Glomerular endothelial cell (primary cell): Measurements from ENCODE around the gene UBE2E1. TPM values are rescaled to one million over a fixed set of nuclear protein-coding genes. Genes with fewer than 3 reads are reported as not detected.

Source experiments
- DNase-seq: peaks from one replicate; pipeline ENCODE4 v3.0.0-alpha.2; 2011; ENCODE audit warnings: low read depth, low spot score; ENCODE audit errors: extremely low read depth
- total RNA-seq: library from RNA; depleted of rRNA; stranded (reverse); fragments of >200 nt; gene quantifications from 2 replicates; pipeline ENCODE4 v1.2.3, GENCODE V29; 2015

UBE2E1 gene
- total RNA-seq, 1 donor from 2014 or later: 98.8 TPM

- DNase-seq: no peak
These were observed 12.1 kb upstream of the UBE2E1 start for GRCh38 chr3:23793528-23794134.

- no peak for DNase-seq
These were observed 10.7 kb upstream of the UBE2E1 start for GRCh38 chr3:23795096-23795495.

- DNase-seq: no peak
These were observed 9.2 kb upstream of the UBE2E1 start for GRCh38 chr3:23796518-23796917.

GRCh38 chr3:23797491-23797890 lies 8.3 kb upstream of the UBE2E1 start:
- DNase-seq: no peak

- no peak for DNase-seq
These were observed 7.3 kb upstream of the UBE2E1 start for GRCh38 chr3:23798456-23798855.

- DNase-seq: no peak
These were observed 6.9 kb upstream of the UBE2E1 start for GRCh38 chr3:23798876-23799275.

- no peak for DNase-seq
These were observed 5.0 kb upstream of the UBE2E1 start for GRCh38 chr3:23800731-23801130.

GRCh38 chr3:23804441-23805209 lies 1.1 kb upstream of the UBE2E1 start:
- DNase-seq: no peak

GRCh38 chr3:23805210-23805632 lies 534 bp upstream of the UBE2E1 start:
- DNase-seq: no peak

GRCh38 chr3:23806534-23807423 lies 1.0 kb downstream of the UBE2E1 start:
- DNase-seq: no peak

- no peak for DNase-seq
These were observed 1.8 kb downstream of the UBE2E1 start for GRCh38 chr3:23807424-23808015.

- DNase-seq: no peak
These were observed 2.8 kb downstream of the UBE2E1 start for GRCh38 chr3:23808525-23808924.

GRCh38 chr3:23809294-23809693 lies 3.5 kb downstream of the UBE2E1 start:
- DNase-seq: no peak

- DNase-seq: no peak
These were observed 4.1 kb downstream of the UBE2E1 start for GRCh38 chr3:23809840-23810342.

GRCh38 chr3:23810343-23811184 lies 4.8 kb downstream of the UBE2E1 start:
- no peak for DNase-seq

GRCh38 chr3:23811185-23811527 lies 5.4 kb downstream of the UBE2E1 start:
- no peak for DNase-seq

GRCh38 chr3:23811919-23812318 lies 6.2 kb downstream of the UBE2E1 start:
- no peak for DNase-seq

GRCh38 chr3:23815879-23816278 lies 10.1 kb downstream of the UBE2E1 start:
- DNase-seq: no peak

- DNase-seq: no peak
These were observed 11.0 kb downstream of the UBE2E1 start for GRCh38 chr3:23816721-23817120.
